Measurements from ENCODE around the gene PKHD1.

Gene PKHD1

GRCh38 chr6:52020945-52021570 lies 66.4 kb downstream of the PKHD1 start:
- Histone ChIP-seq H3K9me3 (ENCODE audit: control insufficient read depth, low read length) (no peaks in the 10 kb centered on the region), H3K27ac (ENCODE audit: insufficient read depth, low read depth, low read length, poor library complexity, severe bottlenecking) (no peak overlapping the region), H3K4me3 (ENCODE audit: insufficient read depth, low read depth, low read length) (no peak overlapping the region), H3K27me3 (ENCODE audit: control insufficient read depth, insufficient read depth, low read length, poor library complexity, severe bottlenecking) (no peaks in the 10 kb centered on the region), H3K36me3 (ENCODE audit: control insufficient read depth, insufficient read depth, low read length) (no peaks in the 10 kb centered on the region), H3K4me1 (ENCODE audit: control insufficient read depth, insufficient read depth, low read length) (no peaks in the 10 kb centered on the region)
- WGBS, 2 experiments: 96 to 100% methylated on average over 2 of the region's 2 CpGs

GRCh38 chr6:52019881-52020280 lies 67.5 kb downstream of the PKHD1 start:
- Histone ChIP-seq H3K27me3 (ENCODE audit: control insufficient read depth, insufficient read depth, low read length, poor library complexity, severe bottlenecking) (no peaks in the 10 kb centered on the region), H3K4me1 (ENCODE audit: control insufficient read depth, insufficient read depth, low read length) (no peaks in the 10 kb centered on the region), H3K9me3 (ENCODE audit: control insufficient read depth, low read length) (no peaks in the 10 kb centered on the region), H3K36me3 (ENCODE audit: control insufficient read depth, insufficient read depth, low read length) (no peaks in the 10 kb centered on the region), H3K4me3 (ENCODE audit: insufficient read depth, low read depth, low read length) (no peak overlapping the region), H3K27ac (ENCODE audit: insufficient read depth, low read depth, low read length, poor library complexity, severe bottlenecking) (no peak overlapping the region)
- WGBS, 2 experiments: 84 to 90% methylated on average over 3 to 5 of the region's 5 CpGs

- WGBS, 2 experiments: 93 to 94% methylated on average over 3 of the region's 3 CpGs
- H3K36me3 ChIP-seq (ENCODE audit: control insufficient read depth, insufficient read depth, low read length): no peaks in the 10 kb centered on the region
- no peaks in the 10 kb centered on the region for H3K4me1 ChIP-seq (ENCODE audit: control insufficient read depth, insufficient read depth, low read length)
These were observed 68.3 kb downstream of the PKHD1 start for GRCh38 chr6:52019092-52019491.

GRCh38 chr6:52016915-52017748 lies 70.3 kb downstream of the PKHD1 start:
- H3K4me1 ChIP-seq (ENCODE audit: control insufficient read depth, insufficient read depth, low read length): no peaks in the 10 kb centered on the region
- H3K4me3 ChIP-seq (ENCODE audit: insufficient read depth, low read depth, low read length): no peak overlapping the region
- no peaks in the 10 kb centered on the region for H3K9me3 ChIP-seq (ENCODE audit: control insufficient read depth, low read length)
- no peak overlapping the region for H3K27ac ChIP-seq (ENCODE audit: insufficient read depth, low read depth, low read length, poor library complexity, severe bottlenecking)
- 83 to 85% methylated on average over 14 of the region's 14 CpGs for WGBS, 2 experiments
- no peaks in the 10 kb centered on the region for H3K36me3 ChIP-seq (ENCODE audit: control insufficient read depth, insufficient read depth, low read length)
- H3K27me3 ChIP-seq (ENCODE audit: control insufficient read depth, insufficient read depth, low read length, poor library complexity, severe bottlenecking): no peaks in the 10 kb centered on the region

More at GRCh38 chr6:52019092-52019491, 68.3 kb downstream of the PKHD1 start:
- H3K9me3 ChIP-seq (ENCODE audit: control insufficient read depth, low read length): no peaks in the 10 kb centered on the region
- no peaks in the 10 kb centered on the region for H3K27me3 ChIP-seq (ENCODE audit: control insufficient read depth, insufficient read depth, low read length, poor library complexity, severe bottlenecking)
- H3K4me3 ChIP-seq (ENCODE audit: insufficient read depth, low read depth, low read length): no peak overlapping the region
- H3K27ac ChIP-seq (ENCODE audit: insufficient read depth, low read depth, low read length, poor library complexity, severe bottlenecking): no peak overlapping the region

- H3K9me3 ChIP-seq (ENCODE audit: control insufficient read depth, low read length): no peaks in the 10 kb centered on the region
- WGBS, 2 experiments: 93 to 100% methylated on average over 1 of the region's 1 CpG
These were observed 71.5 kb downstream of the PKHD1 start for GRCh38 chr6:52015953-52016352.

GRCh38 chr6:52014391-52014790 lies 73.0 kb downstream of the PKHD1 start:
- H3K9me3 ChIP-seq (ENCODE audit: control insufficient read depth, low read length): no peaks in the 10 kb centered on the region
- WGBS, 2 experiments: 92 to 100% methylated on average over 1 of the region's 1 CpG
- H3K27ac ChIP-seq (ENCODE audit: insufficient read depth, low read depth, low read length, poor library complexity, severe bottlenecking): no peak overlapping the region
- H3K27me3 ChIP-seq (ENCODE audit: control insufficient read depth, insufficient read depth, low read length, poor library complexity, severe bottlenecking): no peaks in the 10 kb centered on the region
- H3K4me1 ChIP-seq (ENCODE audit: control insufficient read depth, insufficient read depth, low read length): no peaks in the 10 kb centered on the region
- no peaks in the 10 kb centered on the region for H3K36me3 ChIP-seq (ENCODE audit: control insufficient read depth, insufficient read depth, low read length)
- no peak overlapping the region for H3K4me3 ChIP-seq (ENCODE audit: insufficient read depth, low read depth, low read length)

More at GRCh38 chr6:52015953-52016352, 71.5 kb downstream of the PKHD1 start:
- no peaks in the 10 kb centered on the region for H3K4me1 ChIP-seq (ENCODE audit: control insufficient read depth, insufficient read depth, low read length)
- H3K27ac ChIP-seq (ENCODE audit: insufficient read depth, low read depth, low read length, poor library complexity, severe bottlenecking): no peak overlapping the region
- H3K36me3 ChIP-seq (ENCODE audit: control insufficient read depth, insufficient read depth, low read length): no peaks in the 10 kb centered on the region
- H3K4me3 ChIP-seq (ENCODE audit: insufficient read depth, low read depth, low read length): no peak overlapping the region
- H3K27me3 ChIP-seq (ENCODE audit: control insufficient read depth, insufficient read depth, low read length, poor library complexity, severe bottlenecking): no peaks in the 10 kb centered on the region

- Histone ChIP-seq H3K9me3 (ENCODE audit: control insufficient read depth, low read length) (no peaks in the 10 kb centered on the region), H3K27me3 (ENCODE audit: control insufficient read depth, insufficient read depth, low read length, poor library complexity, severe bottlenecking) (no peaks in the 10 kb centered on the region), H3K27ac (ENCODE audit: insufficient read depth, low read depth, low read length, poor library complexity, severe bottlenecking) (no peak overlapping the region), H3K36me3 (ENCODE audit: control insufficient read depth, insufficient read depth, low read length) (no peaks in the 10 kb centered on the region), H3K4me3 (ENCODE audit: insufficient read depth, low read depth, low read length) (no peak overlapping the region), H3K4me1 (ENCODE audit: control insufficient read depth, insufficient read depth, low read length) (no peaks in the 10 kb centered on the region)
- 95 to 96% methylated on average over 1 of the region's 1 CpG for WGBS, 2 experiments
These were observed 74.4 kb downstream of the PKHD1 start for GRCh38 chr6:52013035-52013434.

GRCh38 chr6:52012582-52012981 lies 74.8 kb downstream of the PKHD1 start:
- Histone ChIP-seq H3K4me3 (ENCODE audit: insufficient read depth, low read depth, low read length) (no peak overlapping the region), H3K4me1 (ENCODE audit: control insufficient read depth, insufficient read depth, low read length) (no peaks in the 10 kb centered on the region), H3K9me3 (ENCODE audit: control insufficient read depth, low read length) (no peaks in the 10 kb centered on the region), H3K36me3 (ENCODE audit: control insufficient read depth, insufficient read depth, low read length) (no peaks in the 10 kb centered on the region), H3K27ac (ENCODE audit: insufficient read depth, low read depth, low read length, poor library complexity, severe bottlenecking) (no peak overlapping the region), H3K27me3 (ENCODE audit: control insufficient read depth, insufficient read depth, low read length, poor library complexity, severe bottlenecking) (no peaks in the 10 kb centered on the region)
- 92 to 96% methylated on average over 3 to 4 of the region's 4 CpGs for WGBS, 2 experiments

- no peaks in the 10 kb centered on the region for H3K9me3 ChIP-seq (ENCODE audit: control insufficient read depth, low read length)
- no peaks in the 10 kb centered on the region for H3K4me1 ChIP-seq (ENCODE audit: control insufficient read depth, insufficient read depth, low read length)
- H3K27me3 ChIP-seq (ENCODE audit: control insufficient read depth, insufficient read depth, low read length, poor library complexity, severe bottlenecking): no peaks in the 10 kb centered on the region
- H3K27ac ChIP-seq (ENCODE audit: insufficient read depth, low read depth, low read length, poor library complexity, severe bottlenecking): no peak overlapping the region
- H3K36me3 ChIP-seq (ENCODE audit: control insufficient read depth, insufficient read depth, low read length): no peaks in the 10 kb centered on the region
- 89 to 95% methylated on average over 1 of the region's 1 CpG for WGBS, 2 experiments
- no peak overlapping the region for H3K4me3 ChIP-seq (ENCODE audit: insufficient read depth, low read depth, low read length)
These were observed 76.6 kb downstream of the PKHD1 start for GRCh38 chr6:52010806-52011205.

GRCh38 chr6:52010145-52010544 lies 77.3 kb downstream of the PKHD1 start:
- no peaks in the 10 kb centered on the region for H3K27me3 ChIP-seq (ENCODE audit: control insufficient read depth, insufficient read depth, low read length, poor library complexity, severe bottlenecking)
- H3K4me1 ChIP-seq (ENCODE audit: control insufficient read depth, insufficient read depth, low read length): no peaks in the 10 kb centered on the region
- H3K4me3 ChIP-seq (ENCODE audit: insufficient read depth, low read depth, low read length): no peak overlapping the region
- no peaks in the 10 kb centered on the region for H3K36me3 ChIP-seq (ENCODE audit: control insufficient read depth, insufficient read depth, low read length)
- 92 to 100% methylated on average over 4 to 5 of the region's 6 CpGs for WGBS, 2 experiments
- H3K9me3 ChIP-seq (ENCODE audit: control insufficient read depth, low read length): no peaks in the 10 kb centered on the region
- H3K27ac ChIP-seq (ENCODE audit: insufficient read depth, low read depth, low read length, poor library complexity, severe bottlenecking): no peak overlapping the region
